HEK293T (cell line): ENCODE data around the gene USP24.

Experiments used
- ARNT ChIP-seq: fragments of 450-650 bp; IDR thresholded peaks from 2 replicates; pipeline ENCODE4 v1.6.1; 2017; ENCODE audit warnings: mild to moderate bottlenecking
- BHLHE40 ChIP-seq: fragments of 450-650 bp; IDR thresholded peaks from 2 replicates; pipeline ENCODE4 v1.6.1; 2016; ENCODE audit warnings: mild to moderate bottlenecking, moderate library complexity, borderline replicate concordance
- ELF4 ChIP-seq: fragments of 450-650 bp; IDR thresholded peaks from 2 replicates; pipeline ENCODE4 v1.6.1; 2017; ENCODE audit warnings: antibody characterized with exemption
- FOXA1 ChIP-seq: fragments of 450-650 bp; IDR thresholded peaks from 2 replicates; pipeline ENCODE4 v1.6.1; 2016; ENCODE audit warnings: mild to moderate bottlenecking
- FOXM1 ChIP-seq: fragments of 450-650 bp; IDR thresholded peaks from 2 replicates; pipeline ENCODE4 v1.6.1; 2017; ENCODE audit warnings: mild to moderate bottlenecking, borderline replicate concordance
- HDGF ChIP-seq: fragments of 450-650 bp; IDR thresholded peaks from 2 replicates; pipeline ENCODE4 v1.6.1; 2017; ENCODE audit warnings: antibody characterized with exemption, borderline replicate concordance
- L3MBTL2 ChIP-seq: fragments of 450-650 bp; conservative IDR thresholded peaks from 2 replicates; pipeline ENCODE4 v1.6.1; 2016; ENCODE audit warnings: mild to moderate bottlenecking
- LEF1 ChIP-seq: fragments of 450-650 bp; IDR thresholded peaks from 2 replicates; pipeline ENCODE4 v1.6.1; 2017; ENCODE audit warnings: mild to moderate bottlenecking, borderline replicate concordance
- NFRKB ChIP-seq: fragments of 450-650 bp; IDR thresholded peaks from 2 replicates; pipeline ENCODE4 v1.6.1; 2016; ENCODE audit warnings: mild to moderate bottlenecking, moderate library complexity
- SP1 ChIP-seq: fragments of 450-650 bp; IDR thresholded peaks from 2 replicates; pipeline ENCODE4 v1.6.1; 2017
- SUZ12 ChIP-seq: fragments of 450-650 bp; IDR thresholded peaks from 2 replicates; pipeline ENCODE4 v1.6.1; 2016; ENCODE audit warnings: mild to moderate bottlenecking
- TARDBP ChIP-seq: fragments of 450-650 bp; IDR thresholded peaks from 2 replicates; pipeline ENCODE4 v1.6.1; 2016
- ZNF384 ChIP-seq: fragments of 450-650 bp; IDR thresholded peaks from 2 replicates; pipeline ENCODE4 v1.6.1; 2016
- TF ChIP-seq, protein P1 (sequence below): fragments of 450-650 bp; IDR thresholded peaks from 2 replicates; pipeline ENCODE4 v1.6.1; 2016

DNA sequence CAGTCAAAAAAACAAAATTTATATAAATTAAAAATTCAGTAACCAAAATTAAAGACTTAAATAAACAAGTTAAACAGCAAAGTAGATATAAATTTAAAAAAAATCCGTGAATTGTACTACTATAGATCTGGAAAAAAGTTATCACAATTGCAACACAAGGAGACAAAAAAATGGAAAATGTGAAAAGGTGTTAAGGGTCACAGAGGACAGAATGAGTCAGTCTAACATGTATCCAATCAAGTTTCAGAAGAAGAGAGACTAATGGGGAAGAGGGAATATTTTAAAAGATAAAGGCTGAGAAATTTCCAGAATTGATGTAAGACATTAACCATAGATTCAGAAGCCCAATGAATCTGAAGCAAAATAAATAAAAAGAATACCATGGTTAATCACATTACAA, 46.0 kb downstream of the USP24 start:
- TF ChIP-seq SUZ12, result no peak
- no peak for TF ChIP-seq ELF4
- TF ChIP-seq BHLHE40, result no peak
- TF ChIP-seq FOXM1, result no peak
- TF ChIP-seq ZNF384, result no peak
- no peak for TF ChIP-seq FOXA1
- no peak for TF ChIP-seq SP1
- no peak for TF ChIP-seq TARDBP
- TF ChIP-seq HDGF, result no peak
- TF ChIP-seq NFRKB, result no peak
- TF ChIP-seq L3MBTL2, result no peak
- TF ChIP-seq, protein P1, sequence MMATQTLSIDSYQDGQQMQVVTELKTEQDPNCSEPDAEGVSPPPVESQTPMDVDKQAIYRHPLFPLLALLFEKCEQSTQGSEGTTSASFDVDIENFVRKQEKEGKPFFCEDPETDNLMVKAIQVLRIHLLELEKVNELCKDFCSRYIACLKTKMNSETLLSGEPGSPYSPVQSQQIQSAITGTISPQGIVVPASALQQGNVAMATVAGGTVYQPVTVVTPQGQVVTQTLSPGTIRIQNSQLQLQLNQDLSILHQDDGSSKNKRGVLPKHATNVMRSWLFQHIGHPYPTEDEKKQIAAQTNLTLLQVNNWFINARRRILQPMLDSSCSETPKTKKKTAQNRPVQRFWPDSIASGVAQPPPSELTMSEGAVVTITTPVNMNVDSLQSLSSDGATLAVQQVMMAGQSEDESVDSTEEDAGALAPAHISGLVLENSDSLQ, result no peak
- TF ChIP-seq ARNT, result no peak
- no peak for TF ChIP-seq LEF1
